ENCODE results near the gene RAB11FIP4. TPM values are rescaled to one million over a fixed set of nuclear protein-coding genes. Genes with fewer than 3 reads are reported as not detected.

The RAB11FIP4 gene
- total and polyA plus RNA-seq, 7 experiments from 2014 or later: 16.1 to 82.4 (median 55.1) TPM

- H3K4me1 ChIP-seq (ENCODE audit: control insufficient read depth in 2 of 2, insufficient read depth in 2 of 2, low read length in 2 of 2): no peaks in the 10 kb centered on the region
- intact Hi-C loops (cut with micrococcal nuclease): loop anchor here in 1 of 2 donors (5.0 kb wide), 1 partner anchor 122 kb away; no protein-coding TSS in a partner anchor
- H3K4me3 ChIP-seq (ENCODE audit: low read length): no peak overlapping the region
- no peaks in the 10 kb centered on the region for H3K9me3 ChIP-seq (ENCODE audit: control insufficient read depth in 2 of 3, low read length in 3 of 3)
- POLR2A ChIA-PET: interaction anchor here (1.3 kb wide), 1 partner anchor 129 kb away, joined by 3 read pairs; no protein-coding TSS in a partner anchor
- no peaks in the 10 kb centered on the region for H3K27me3 ChIP-seq (ENCODE audit: control insufficient read depth in 2 of 2, insufficient read depth in 2 of 2, low read length in 2 of 2)
- H3K27ac Mint-ChIP-seq: no peak overlapping the region
- CTCF ChIA-PET: no interaction called here
- peaks cover 0 to 1% (median 0%) of the 10 kb centered on the region in 11 donors for H3K9me3 Mint-ChIP-seq
- DNase-seq (no peak), ATAC-seq (no peak)
- peaks cover 5 to 26% (median 10%) of the 10 kb centered on the region in 5 donors for H3K27me3 Mint-ChIP-seq
- H3K36me3 Mint-ChIP-seq: peaks cover 0 to 3% (median 0%) of the 10 kb centered on the region in 5 donors
- no peaks in the 10 kb centered on the region for H3K36me3 ChIP-seq (ENCODE audit: control insufficient read depth in 2 of 3, insufficient read depth in 3 of 3, low read length in 3 of 3)
- H3K27ac ChIP-seq (ENCODE audit: low read depth, low read length): no peak overlapping the region
- H3K4me3 Mint-ChIP-seq: no peak overlapping the region
- H3K4me1 Mint-ChIP-seq: peaks cover 6 to 12% (median 8%) of the 10 kb centered on the region in 7 donors
Measured at GRCh38 chr17:31385428-31386285, 5.8 kb upstream of the RAB11FIP4 start.

DNA sequence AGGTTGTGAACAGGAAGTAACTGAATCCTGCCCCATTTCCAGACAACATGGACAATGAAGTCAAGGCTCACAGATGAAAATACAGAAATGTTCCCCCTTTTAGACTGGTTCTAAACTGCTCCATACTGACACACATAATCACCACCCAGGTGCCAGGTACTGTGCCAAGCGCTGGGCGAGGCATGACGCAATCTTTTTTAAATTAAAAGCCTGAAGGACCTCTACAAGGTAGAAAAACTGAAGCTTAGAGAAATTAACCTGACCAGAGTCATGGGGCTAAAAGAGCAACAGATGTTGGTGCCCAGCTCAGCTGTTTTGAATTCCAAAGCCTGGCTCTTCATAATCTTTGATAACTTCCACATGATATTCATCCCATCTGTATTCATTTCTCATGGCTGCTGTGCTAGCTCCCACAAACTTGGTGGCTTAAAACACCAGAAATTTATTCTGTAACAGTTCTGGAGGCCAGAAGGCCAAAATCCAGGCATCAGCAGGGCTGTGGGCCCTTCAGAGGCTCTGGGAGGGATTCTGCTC lies 4.9 kb upstream of the RAB11FIP4 start:
- Mint-ChIP-seq H3K27me3 (peaks cover 5 to 31% (median 10%) of the 10 kb centered on the region in 5 donors), H3K4me3 (no peak overlapping the region), H3K27ac (no peak overlapping the region), H3K36me3 (peaks cover 0 to 3% (median 0%) of the 10 kb centered on the region in 5 donors), H3K4me1 (peaks cover 6 to 12% (median 10%) of the 10 kb centered on the region in 7 donors), H3K9me3 (peaks cover 0 to 1% (median 0%) of the 10 kb centered on the region in 11 donors)
- Histone ChIP-seq H3K27ac (ENCODE audit: low read depth, low read length) (no peak overlapping the region), H3K4me3 (ENCODE audit: low read length) (no peak overlapping the region), H3K9me3 (ENCODE audit: control insufficient read depth in 2 of 3, low read length in 3 of 3) (no peaks in the 10 kb centered on the region), H3K27me3 (ENCODE audit: control insufficient read depth in 2 of 2, insufficient read depth in 2 of 2, low read length in 2 of 2) (no peaks in the 10 kb centered on the region), H3K36me3 (ENCODE audit: control insufficient read depth in 2 of 3, insufficient read depth in 3 of 3, low read length in 3 of 3) (no peaks in the 10 kb centered on the region), H3K4me1 (ENCODE audit: control insufficient read depth in 2 of 2, insufficient read depth in 2 of 2, low read length in 2 of 2) (no peaks in the 10 kb centered on the region)
- intact Hi-C loops (cut with micrococcal nuclease): loop anchor here in 1 of 2 donors (5.0 kb wide), 1 partner anchor 121 kb away; no protein-coding TSS in a partner anchor
- CTCF ChIA-PET: interaction anchor here (0.6 to 0.9 kb wide), 3 partner anchors 11 to 843 kb away, joined by 3 to 4 read pairs (median 3); no protein-coding TSS in a partner anchor
- DNase-seq: no peak
- ATAC-seq: no peak
- POLR2A ChIA-PET: no interaction called here

DNA sequence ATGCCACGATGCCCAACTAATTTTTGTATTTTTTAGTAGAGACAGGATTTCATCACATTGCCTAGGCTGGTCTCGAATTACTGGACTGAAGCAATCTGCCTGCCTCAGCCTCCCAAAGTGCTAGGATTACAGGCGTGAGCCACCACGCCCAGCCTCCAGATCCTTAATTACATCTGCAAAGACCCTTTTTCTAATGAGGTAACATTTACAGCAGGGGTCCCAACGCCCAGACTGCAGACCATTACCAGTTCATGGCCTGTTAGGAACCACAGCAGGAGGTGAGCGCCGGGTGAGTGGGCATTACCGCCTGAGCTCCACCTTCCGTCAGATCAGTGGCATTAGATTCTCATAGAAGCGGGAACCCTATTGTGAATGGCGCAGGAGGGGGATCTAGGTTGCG lies 4.0 kb upstream of the RAB11FIP4 start:
- Mint-ChIP-seq H3K9me3 (peaks cover 0 to 1% (median 0%) of the 10 kb centered on the region in 11 donors), H3K4me1 (peaks cover 7 to 15% (median 11%) of the 10 kb centered on the region in 7 donors), H3K4me3 (no peak overlapping the region), H3K36me3 (no peaks in the 10 kb centered on the region), H3K27ac (no peak overlapping the region), H3K27me3 (peaks cover 9 to 35% (median 14%) of the 10 kb centered on the region in 5 donors)
- no peak overlapping the region for H3K27ac ChIP-seq (ENCODE audit: low read depth, low read length)
- H3K4me3 ChIP-seq (ENCODE audit: low read length): no peak overlapping the region
- no peaks in the 10 kb centered on the region for H3K27me3 ChIP-seq (ENCODE audit: control insufficient read depth in 2 of 2, insufficient read depth in 2 of 2, low read length in 2 of 2)
- no peaks in the 10 kb centered on the region for H3K9me3 ChIP-seq (ENCODE audit: control insufficient read depth in 2 of 3, low read length in 3 of 3)
- no peaks in the 10 kb centered on the region for H3K36me3 ChIP-seq (ENCODE audit: control insufficient read depth in 2 of 3, insufficient read depth in 3 of 3, low read length in 3 of 3)
- H3K4me1 ChIP-seq (ENCODE audit: control insufficient read depth in 2 of 2, insufficient read depth in 2 of 2, low read length in 2 of 2): no peaks in the 10 kb centered on the region
- POLR2A ChIA-PET: no interaction called here
- intact Hi-C loops (cut with micrococcal nuclease): loop anchor here in 1 of 2 donors (5.0 kb wide), 1 partner anchor 120 kb away; no protein-coding TSS in a partner anchor
- no peak for DNase-seq
- ATAC-seq: no peak
- CTCF ChIA-PET: no interaction called here

- Histone ChIP-seq H3K27ac (ENCODE audit: low read depth, low read length) (no peak overlapping the region), H3K9me3 (ENCODE audit: control insufficient read depth in 2 of 3, low read length in 3 of 3) (no peaks in the 10 kb centered on the region), H3K4me3 (ENCODE audit: low read length) (no peak overlapping the region), H3K36me3 (ENCODE audit: control insufficient read depth in 2 of 3, insufficient read depth in 3 of 3, low read length in 3 of 3) (no peaks in the 10 kb centered on the region), H3K27me3 (ENCODE audit: control insufficient read depth in 2 of 2, insufficient read depth in 2 of 2, low read length in 2 of 2) (no peaks in the 10 kb centered on the region), H3K4me1 (ENCODE audit: control insufficient read depth in 2 of 2, insufficient read depth in 2 of 2, low read length in 2 of 2) (no peaks in the 10 kb centered on the region)
- intact Hi-C loops (cut with micrococcal nuclease): loop anchor here in 1 of 2 donors (5.0 kb wide), 1 partner anchor 119 kb away; no protein-coding TSS in a partner anchor
- DNase-seq (no peak), ATAC-seq (no peak)
- ChIA-PET CTCF (interaction anchor here (0.9 to 2.0 kb wide), 2 partner anchors 118 to 134 kb away, joined by 3 to 9 read pairs; no protein-coding TSS in a partner anchor), POLR2A (no interaction called here)
- Mint-ChIP-seq H3K4me3 (peak overlapping the region in 1 of 10 donors; percentile 16), H3K27me3 (peaks cover 16 to 44% (median 22%) of the 10 kb centered on the region in 5 donors), H3K27ac (no peak overlapping the region), H3K9me3 (peaks cover 0 to 1% (median 0%) of the 10 kb centered on the region in 11 donors), H3K4me1 (peaks cover 10 to 17% (median 13%) of the 10 kb centered on the region in 7 donors), H3K36me3 (no peaks in the 10 kb centered on the region)
Measured at GRCh38 chr17:31388351-31388750, 3.1 kb upstream of the RAB11FIP4 start.

DNA sequence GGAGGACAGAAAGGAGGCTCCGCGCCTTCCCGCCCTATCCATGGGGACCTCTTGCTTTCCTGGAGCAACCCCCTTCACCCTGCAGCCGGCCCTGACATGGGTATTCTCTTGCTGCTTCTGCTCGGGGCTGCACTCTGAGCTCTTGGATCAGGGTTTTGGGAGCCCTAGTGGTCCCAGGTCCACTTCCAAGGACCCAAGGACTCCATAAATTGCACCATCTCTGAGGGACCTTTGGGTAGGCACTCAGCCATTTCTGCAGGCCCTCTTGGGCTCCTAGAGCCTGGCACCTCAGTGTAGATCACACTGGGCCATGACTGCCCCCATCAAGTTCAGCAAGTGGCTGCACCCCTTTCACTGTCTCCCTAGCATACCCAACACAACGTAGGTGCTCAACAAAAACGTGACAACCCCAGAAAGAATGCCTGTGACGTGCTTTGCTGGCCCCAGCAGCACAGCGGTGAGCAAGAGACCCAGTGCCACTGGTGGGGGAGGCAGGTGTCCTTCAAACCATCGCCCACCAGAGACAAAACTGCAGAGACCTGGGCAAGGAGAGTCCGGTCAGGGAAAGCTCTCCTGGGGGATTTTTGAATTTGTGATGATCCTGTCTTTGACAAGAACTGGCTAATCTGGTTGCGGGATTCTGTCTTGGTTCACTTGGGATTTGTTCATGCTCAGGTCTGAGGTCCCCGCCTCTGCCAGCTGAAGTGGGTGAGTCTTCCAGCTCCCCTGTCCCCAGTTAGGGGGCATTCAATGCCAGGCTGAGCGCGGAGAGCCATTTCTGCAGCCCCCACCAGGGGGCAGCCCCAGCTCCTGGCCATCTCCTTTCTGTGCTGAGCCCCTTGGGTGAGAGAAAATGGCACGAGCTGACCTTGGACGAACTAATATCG lies 2.5 kb upstream of the RAB11FIP4 start:
- POLR2A ChIA-PET: no interaction called here
- CTCF ChIA-PET: interaction anchor here (0.6 to 2.4 kb wide), 10 partner anchors 9 to 453 kb away, joined by 3 to 11 read pairs (median 3); no protein-coding TSS in a partner anchor
- intact Hi-C loops (cut with micrococcal nuclease): loop anchor here (1.0 to 5.0 kb wide), 3 partner anchors 118 to 453 kb away; no protein-coding TSS in a partner anchor

More for the DNA sequence above, 2.5 kb upstream of the RAB11FIP4 start:
- no peak overlapping the region for H3K27ac Mint-ChIP-seq
- DNase-seq: peak in 7 of 9 donors; percentile 15 to 52 (median 38)
- peak; percentile 67 for ATAC-seq
- no peaks in the 10 kb centered on the region for H3K9me3 ChIP-seq (ENCODE audit: control insufficient read depth in 2 of 3, low read length in 3 of 3)
- no peaks in the 10 kb centered on the region for H3K36me3 Mint-ChIP-seq
- peaks cover 0 to 1% (median 0%) of the 10 kb centered on the region in 11 donors for H3K9me3 Mint-ChIP-seq
- H3K4me1 Mint-ChIP-seq: peaks cover 10 to 17% (median 16%) of the 10 kb centered on the region in 7 donors
- H3K4me1 ChIP-seq (ENCODE audit: control insufficient read depth in 2 of 2, insufficient read depth in 2 of 2, low read length in 2 of 2): no peaks in the 10 kb centered on the region
- no peak overlapping the region for H3K4me3 ChIP-seq (ENCODE audit: low read length)
- peak overlapping the region in 2 of 10 donors; percentile 21 to 56 for H3K4me3 Mint-ChIP-seq
- H3K27ac ChIP-seq (ENCODE audit: low read depth, low read length): no peak overlapping the region
- H3K36me3 ChIP-seq (ENCODE audit: control insufficient read depth in 2 of 3, insufficient read depth in 3 of 3, low read length in 3 of 3): no peaks in the 10 kb centered on the region
- no peaks in the 10 kb centered on the region for H3K27me3 ChIP-seq (ENCODE audit: control insufficient read depth in 2 of 2, insufficient read depth in 2 of 2, low read length in 2 of 2)
- peaks cover 22 to 50% (median 28%) of the 10 kb centered on the region in 5 donors for H3K27me3 Mint-ChIP-seq
